Measurements from ENCODE around the gene SMIM38.

Gene SMIM38

DNA sequence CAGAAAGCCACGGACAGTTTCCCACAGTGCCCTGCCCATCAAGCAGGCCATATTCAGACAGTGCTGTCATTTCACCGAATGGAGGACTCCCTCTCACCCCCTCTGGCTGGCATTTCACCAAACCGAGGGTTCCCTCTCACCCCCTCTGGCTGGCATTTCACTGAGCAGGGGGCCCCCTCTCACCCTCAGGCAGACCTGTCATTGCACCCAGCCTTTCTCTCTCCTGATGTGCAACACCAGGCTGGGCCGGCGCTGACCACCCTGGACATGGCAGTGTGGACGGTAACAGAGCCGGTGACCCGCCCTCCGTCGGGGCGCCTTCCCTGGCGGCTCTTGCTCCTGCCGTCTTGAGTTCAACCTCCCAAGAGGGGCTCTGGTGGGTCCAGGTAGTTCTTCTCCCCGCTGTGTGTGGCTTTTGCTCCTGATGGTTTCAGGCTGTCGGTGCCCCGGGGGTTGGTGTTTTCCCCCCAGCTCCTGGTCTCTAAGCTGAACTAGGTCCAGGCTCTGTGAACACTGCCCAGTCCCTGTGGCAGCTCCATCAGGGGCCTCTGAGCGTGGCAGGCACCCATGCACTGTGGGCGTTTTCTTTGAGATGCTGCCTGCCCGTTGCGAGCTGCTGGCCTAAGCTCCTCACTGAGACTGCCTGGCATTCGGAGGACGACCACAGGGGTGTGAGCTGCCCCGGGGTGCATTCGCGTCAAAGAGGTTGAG, 46.9 kb downstream of the SMIM38 start:
- no peak for DNase-seq (ENCODE audit: low read depth, low spot score)

DNA sequence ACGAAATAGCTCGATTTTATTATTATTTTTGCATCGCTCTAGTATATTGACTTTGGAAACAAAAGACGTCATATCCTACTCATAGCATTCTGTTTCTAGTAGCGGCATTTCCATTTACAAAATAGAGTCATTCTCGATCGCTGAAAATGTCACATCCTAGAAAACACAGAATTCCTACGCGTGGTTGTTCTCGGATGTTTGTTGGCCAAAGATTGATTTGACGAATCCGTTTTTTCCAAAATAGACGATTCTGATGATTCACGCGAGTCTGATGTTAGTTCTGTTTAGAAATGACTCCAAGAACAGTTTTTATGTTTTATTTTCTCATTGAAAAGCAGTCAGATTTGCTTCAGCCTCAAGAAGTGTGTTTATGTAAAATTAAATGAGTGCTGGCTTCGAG, 47.6 kb downstream of the SMIM38 start:
- DNase-seq (ENCODE audit: low read depth, low spot score), result no peak

DNA sequence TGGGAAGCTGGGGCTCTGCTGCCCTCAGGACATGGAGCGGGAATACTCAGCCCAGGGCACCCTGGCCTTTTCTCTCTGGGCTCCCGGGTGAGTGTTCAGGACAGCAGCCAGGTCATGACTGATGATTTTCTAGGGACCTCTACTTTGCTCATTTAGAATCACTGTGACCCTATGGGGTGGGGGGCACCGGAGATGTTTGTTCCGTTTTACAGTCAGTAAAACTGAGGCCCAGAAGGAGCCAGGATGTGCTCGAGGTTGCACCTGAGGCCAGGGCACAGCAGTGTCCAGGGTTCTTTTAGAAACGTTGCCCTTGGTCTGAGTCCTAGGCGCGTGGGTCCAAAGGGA, 48.1 kb downstream of the SMIM38 start:
- DNase-seq (ENCODE audit: low read depth, low spot score), result no peak

DNA sequence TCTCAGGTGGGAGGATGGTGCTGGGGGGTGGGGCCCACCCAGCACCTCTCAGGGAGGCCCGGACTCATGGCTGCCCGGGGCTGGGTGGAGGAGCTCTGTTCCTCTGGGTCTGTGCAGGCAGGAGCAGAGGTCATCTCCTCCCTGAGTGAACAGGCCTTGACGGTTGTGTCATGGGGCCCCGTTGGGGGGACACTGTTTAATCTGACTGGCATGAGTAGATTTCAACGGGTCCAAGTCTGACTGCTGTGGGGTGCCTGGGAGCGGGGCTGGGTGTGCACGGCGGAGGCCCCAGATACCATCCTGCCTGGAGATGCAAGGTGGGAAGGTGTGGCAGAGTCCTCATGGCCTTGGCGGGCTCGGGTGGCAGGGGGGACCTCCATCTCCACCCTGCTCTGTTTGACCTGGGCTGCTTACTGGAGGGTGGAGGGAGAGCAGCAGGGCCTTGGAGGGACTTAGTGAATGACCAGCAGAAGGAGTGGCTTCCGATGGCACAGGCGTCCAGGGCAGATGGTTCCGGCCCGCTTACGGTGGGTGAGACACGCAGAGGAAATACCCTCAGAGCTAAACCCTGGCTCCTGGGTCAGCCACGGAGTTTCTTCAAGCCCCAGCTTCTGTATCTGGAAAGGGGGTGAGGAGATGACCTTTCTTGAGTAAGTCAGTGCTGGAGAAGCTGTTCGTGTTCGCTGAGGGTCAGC, 48.7 kb downstream of the SMIM38 start:
- DNase-seq (ENCODE audit: low read depth, low spot score), result no peak

DNA sequence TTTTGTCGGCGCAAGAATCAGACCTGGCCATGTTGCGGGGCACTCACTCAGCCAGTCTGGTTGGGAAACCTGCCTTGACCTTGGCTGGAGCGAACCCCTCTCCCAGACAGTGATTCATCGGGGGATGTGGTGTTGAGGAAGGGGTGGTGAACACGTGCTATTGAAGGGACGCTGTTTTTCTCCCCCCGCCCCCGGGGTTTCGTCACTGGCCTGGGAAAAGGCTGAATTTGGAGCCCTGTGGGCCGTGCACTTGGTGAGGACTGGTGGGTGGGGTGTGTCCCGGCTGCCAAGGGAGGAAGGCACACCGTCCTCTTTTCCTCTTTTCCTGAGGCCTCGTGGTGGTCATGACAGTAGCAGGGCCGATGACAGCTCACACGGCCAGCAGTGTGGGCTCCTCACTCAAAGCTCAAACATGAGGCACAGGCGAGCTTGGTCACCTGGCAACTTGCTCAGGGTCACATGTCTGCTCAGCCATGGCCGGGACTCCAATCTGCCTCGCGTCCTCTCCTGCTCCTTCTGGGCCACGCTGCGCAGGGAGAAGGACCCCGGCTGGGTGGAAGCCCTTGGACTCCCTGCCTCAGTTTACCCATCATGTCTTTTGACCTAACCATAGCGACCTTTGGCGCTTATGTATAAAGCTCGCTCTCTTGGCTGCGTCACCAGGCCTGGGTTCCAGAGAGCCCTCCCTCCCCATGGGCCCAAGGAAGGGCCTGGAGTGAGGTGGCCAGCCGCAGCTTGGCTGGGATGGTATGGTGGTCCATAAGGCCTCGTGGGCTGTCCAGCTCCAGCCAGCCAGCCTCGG, 49.4 kb downstream of the SMIM38 start:
- no peak for DNase-seq (ENCODE audit: low read depth, low spot score)

Data from iPS DF 19.7 (cell line).